H1 (cell line): ENCODE results near the gene ICAM5. TPM values are rescaled to one million over a fixed set of nuclear protein-coding genes. Genes with fewer than 3 reads are reported as not detected.

Experiments used
- CTCF ChIA-PET: fragments of 300-600 bp; sonication (Branson Sonifier 250); formaldehyde crosslinking; loops from one replicate; lab custom pipeline; 2021; ENCODE audit not compliant: partially characterized antibody; lab: Charles Lee
- POLR2A ChIA-PET: fragments of 300-600 bp; sonication (Branson Sonifier 250); formaldehyde crosslinking; loops from one replicate; lab custom pipeline; 2021; ENCODE audit warnings: inconsistent platforms; ENCODE audit not compliant: partially characterized antibody; lab: Charles Lee
- DNase-seq, 2 experiments: peaks; one replicate each; pipeline versions ENCODE4 v3.0.0 to v3.0.0-alpha.2; 2010 to 2022; ENCODE audit warnings: low spot score in 2 of 2, low read depth in 1 of 2, mixed read lengths in 1 of 2
- FAIRE-seq: peaks from 2 replicates; lab custom pipeline; 2011; peaks lifted over from hg19 to GRCh38; lab: Jason Lieb, UNC
- H2AFZ ChIP-seq: 2 replicates; pipeline ENCODE4 v1.8.1; 2012; ENCODE audit warnings: low read length, inconsistent platforms
- H2AK5ac ChIP-seq: 2 replicates; pipeline ENCODE4 v1.6.1; 2013; ENCODE audit warnings: low read depth, low read length
- H2BK120ac ChIP-seq: replicated peaks from 2 replicates; pipeline ENCODE3; 2013; ENCODE audit warnings: low read depth, low read length, inconsistent platforms
- H2BK12ac ChIP-seq: 2 replicates; pipeline ENCODE4 v1.6.1; 2013; ENCODE audit warnings: low read depth, low read length
- H2BK15ac ChIP-seq: 2 replicates; pipeline ENCODE4 v1.6.1; 2013; ENCODE audit warnings: low read length
- H2BK20ac ChIP-seq: 2 replicates; pipeline ENCODE4 v1.6.1; 2013; ENCODE audit warnings: low read length
- H2BK5ac ChIP-seq: 2 replicates; pipeline ENCODE4 v1.6.1; 2013; ENCODE audit warnings: low read depth, low read length
- H3K14ac ChIP-seq: 2 replicates; pipeline ENCODE4 v1.6.1; 2013; ENCODE audit warnings: inconsistent platforms; ENCODE audit not compliant: insufficient read length
- H3K18ac ChIP-seq: 2 replicates; pipeline ENCODE4 v1.6.1; 2013; ENCODE audit warnings: low read length; ENCODE audit errors: extremely low read depth
- H3K23ac ChIP-seq: 2 replicates; pipeline ENCODE4 v1.6.1; 2013; ENCODE audit warnings: inconsistent platforms; ENCODE audit not compliant: insufficient read length
- H3K23me2 ChIP-seq: 2 replicates; pipeline ENCODE4 v1.6.1; 2013; ENCODE audit warnings: low read depth, low read length
- H3K27ac ChIP-seq: 2 replicates; pipeline ENCODE4 v1.6.1; 2011; ENCODE audit warnings: low read depth, low read length, inconsistent platforms
- H3K27me3 ChIP-seq, 4 experiments: replicated peaks in 1 of 4; 1 replicate in 1 of 4; 2 replicates in 3 of 4; pipeline versions ENCODE4 v1.6.1 to v1.8.1; 2011 to 2013; ENCODE audit warnings: low read length in 3 of 4, mild to moderate bottlenecking in 3 of 4, inconsistent platforms in 2 of 4, mixed read lengths in 2 of 4, moderate library complexity in 1 of 4; ENCODE audit not compliant: control insufficient read depth in 3 of 4, insufficient read depth in 3 of 4; ENCODE audit errors: extremely low read depth in 1 of 4
- H3K36me3 ChIP-seq, 4 experiments: 2 replicates each; pipeline versions ENCODE4 v1.6.1 to v1.8.1; 2011 to 2013; ENCODE audit warnings: mild to moderate bottlenecking in 4 of 4, low read length in 3 of 4, moderate library complexity in 2 of 4, control low read depth in 1 of 4, inconsistent platforms in 1 of 4; ENCODE audit not compliant: insufficient read depth in 4 of 4, control insufficient read depth in 2 of 4
- H3K4ac ChIP-seq: replicated peaks from 2 replicates; pipeline ENCODE3; 2013; ENCODE audit warnings: low read length, low read depth, mixed read lengths, inconsistent platforms; ENCODE audit not compliant: insufficient read length
- H3K4me1 ChIP-seq, 4 experiments: replicated peaks in 1 of 4; 1 replicate in 1 of 4; 2 replicates in 3 of 4; pipeline versions ENCODE4 v1.6.1 to v1.8.1; 2011 to 2013; ENCODE audit warnings: low read length in 3 of 4, inconsistent platforms in 2 of 4, mixed read lengths in 1 of 4; ENCODE audit not compliant: insufficient read depth in 4 of 4, control insufficient read depth in 3 of 4
- H3K4me2 ChIP-seq, 2 experiments: 2 replicates each; pipeline versions ENCODE4 v1.6.1 to v1.8.1; 2011 to 2013; ENCODE audit warnings: low read depth in 2 of 2, low read length in 2 of 2, control low read depth in 1 of 2, inconsistent platforms in 1 of 2, mild to moderate bottlenecking in 1 of 2; ENCODE audit not compliant: insufficient read depth in 1 of 2
- H3K4me3 ChIP-seq, 4 experiments: fragments of 200-600, 300-600 bp in 1 of 4; sonication (generic), shearing (Covaris generic), sonication (Bioruptor Twin) in 1 of 4; 2 replicates each; pipeline versions ENCODE4 v1.5.1 to v1.8.1; 2011 to 2016; ENCODE audit warnings: low read length in 4 of 4, low read depth in 3 of 4, control low read depth in 2 of 4, inconsistent platforms in 2 of 4, mild to moderate bottlenecking in 2 of 4, mixed read lengths in 1 of 4, moderate library complexity in 1 of 4; ENCODE audit not compliant: insufficient read depth in 2 of 4; ENCODE audit errors: extremely low read depth in 1 of 4
- H3K56ac ChIP-seq: replicated peaks from 2 replicates; pipeline ENCODE3; 2013; ENCODE audit warnings: low read depth, mild to moderate bottlenecking, mixed read lengths, low read length, inconsistent platforms; ENCODE audit not compliant: insufficient read length
- H3K79me1 ChIP-seq: 2 replicates; pipeline ENCODE4 v1.6.1; 2013; ENCODE audit warnings: low read depth, low read length, control low read depth
- H3K79me2 ChIP-seq, 2 experiments: 2 replicates each; pipeline versions ENCODE4 v1.6.1 to v1.8.1; 2012 to 2013; ENCODE audit warnings: low read length in 2 of 2, mild to moderate bottlenecking in 2 of 2, inconsistent platforms in 1 of 2; ENCODE audit not compliant: insufficient read depth in 2 of 2, control insufficient read depth in 1 of 2
- H3K9ac ChIP-seq, 4 experiments: replicated peaks in 1 of 4; 1 replicate in 1 of 4; 2 replicates in 3 of 4; pipeline versions ENCODE4 v1.6.1 to v1.8.1; 2011 to 2013; ENCODE audit warnings: low read depth in 3 of 4, low read length in 3 of 4, control low read depth in 2 of 4, mild to moderate bottlenecking in 2 of 4, moderate library complexity in 2 of 4, inconsistent platforms in 1 of 4; ENCODE audit errors: extremely low read depth in 1 of 4
- H3K9me3 ChIP-seq, 2 experiments: 2 replicates each; pipeline versions ENCODE4 v1.6.1 to v1.8.1; 2012 to 2013; ENCODE audit warnings: mild to moderate bottlenecking in 2 of 2, moderate library complexity in 2 of 2, control low read depth in 1 of 2, inconsistent platforms in 1 of 2, low read depth in 1 of 2, low read length in 1 of 2, mixed read lengths in 1 of 2; ENCODE audit not compliant: insufficient read depth in 2 of 2
- H4K20me1 ChIP-seq, 2 experiments: replicated peaks in 1 of 2; 2 replicates each; pipeline versions ENCODE3 to v1.8.1; 2011 to 2013; ENCODE audit warnings: inconsistent platforms in 2 of 2, low read length in 2 of 2, mild to moderate bottlenecking in 1 of 2; ENCODE audit not compliant: insufficient read depth in 2 of 2, control insufficient read depth in 1 of 2
- H4K5ac ChIP-seq: 2 replicates; pipeline ENCODE4 v1.6.1; 2013; ENCODE audit warnings: low read length, low read depth, mixed read lengths, inconsistent platforms; ENCODE audit not compliant: insufficient read length
- H4K8ac ChIP-seq: 2 replicates; pipeline ENCODE4 v1.8.0; 2013; ENCODE audit warnings: mild to moderate bottlenecking, moderate library complexity, low read length, inconsistent platforms; ENCODE audit not compliant: insufficient read depth; ENCODE audit errors: extremely low read depth
- H4K91ac ChIP-seq: replicated peaks from 2 replicates; pipeline ENCODE3; 2013; ENCODE audit warnings: low read length, mixed read lengths, inconsistent platforms; ENCODE audit not compliant: insufficient read length
- BACH1 ChIP-seq: IDR thresholded peaks from 2 replicates; pipeline ENCODE4 v1.6.1; 2012; ENCODE audit warnings: low read length, improper control_type of control experiment
- CBX8 ChIP-seq: fragments of 300-800, 300-1000 bp; sonication (generic); IDR thresholded peaks from 2 replicates; pipeline ENCODE4 v1.7.1; 2016; ENCODE audit warnings: low read depth, low read length, borderline replicate concordance
- GTF2F1 ChIP-seq: IDR thresholded peaks from 2 replicates; pipeline ENCODE4 v1.6.1; 2012; ENCODE audit warnings: low read depth, low read length, improper control_type of control experiment, borderline replicate concordance
- KDM1A ChIP-seq: fragments of 200-600, 300-600 bp; sonication (generic); IDR thresholded peaks from 2 replicates; pipeline ENCODE4 v1.7.1; 2016; ENCODE audit warnings: mild to moderate bottlenecking, low read length, borderline replicate concordance
- KDM4A ChIP-seq: IDR thresholded peaks from one replicate; pipeline ENCODE4 v1.7.1; 2012; ENCODE audit warnings: low read depth, mild to moderate bottlenecking, moderate library complexity, low read length, inconsistent platforms; ENCODE audit not compliant: severe bottlenecking
- RAD21 ChIP-seq, 2 experiments: IDR thresholded peaks in 1 of 2; conservative IDR thresholded peaks in 1 of 2; 2 replicates each; pipeline ENCODE4 v1.6.1; 2011; ENCODE audit warnings: low read depth in 2 of 2, low read length in 2 of 2, improper control_type of control experiment in 1 of 2, inconsistent platforms in 1 of 2, mild to moderate bottlenecking in 1 of 2, moderate library complexity in 1 of 2
- SAP30 ChIP-seq: fragments of 300-600 bp; sonication (generic); IDR thresholded peaks from 2 replicates; pipeline ENCODE4 v1.7.1; 2012; ENCODE audit warnings: low read length, moderate library complexity, mild to moderate bottlenecking, inconsistent platforms; ENCODE audit not compliant: insufficient read depth, insufficient replicate concordance
- SRF ChIP-seq: IDR thresholded peaks from 2 replicates; pipeline ENCODE4 v1.6.1; 2011; ENCODE audit warnings: mild to moderate bottlenecking, low read depth, low read length, moderate library complexity
- ZNF274 ChIP-seq: IDR thresholded peaks from 2 replicates; pipeline ENCODE4 v1.7.0; 2012; ENCODE audit warnings: low read length, borderline replicate concordance; ENCODE audit errors: extremely low read depth
- WGBS, 2 experiments: shearing (Covaris generic) in 1 of 2; methylation state at CpG; one replicate each; pipeline versions ENCODE4 v1.1.6 to v1.1.7; 2013 to 2015; ENCODE audit warnings: low lambda C conversion rate in 2 of 2, mixed read lengths in 2 of 2, inconsistent platforms in 1 of 2, low coverage in 1 of 2, missing lambda C conversion rate in 1 of 2; ENCODE audit not compliant: insufficient replicate concordance in 2 of 2, insufficient coverage in 1 of 2, insufficient read length in 1 of 2; ENCODE audit errors: extremely low coverage in 1 of 2, missing lambda C conversion rate in 1 of 2; 5-methylcytosine and 5-hydroxymethylcytosine counted together
- polyA plus RNA-seq, 7 experiments: library from polyadenylated mRNA; depleted of rRNA in 3 of 7; stranded (reverse) in 5 of 7; unstranded in 2 of 7; fragments of >200 nt in 5 of 7; fragments of 200-250 nt in 2 of 7; gene quantifications; 1 replicate in 5 of 7; 2 replicates in 1 of 7; 4 replicates in 1 of 7; pipeline versions ENCODE4 v1.2.1 to v1.2.3, GENCODE V29; 2011 to 2013; ENCODE audit warnings: missing spikeins in 2 of 7, mixed read lengths in 2 of 7
- total RNA-seq: library from RNA; stranded (reverse); fragmentation: NEBNext Ultra II Directional; extraction: Animal tissue kit (Norgen Biotek cat#: 25700); gene quantifications from 2 replicates; pipeline ENCODE4 v1.2.1, GENCODE V29; 2021

The ICAM5 gene
- total and polyA plus RNA-seq, 2 of the 8 experiments (the other 6 are each of a cell fraction or from before 2014, with no cell fraction given), result 3.9 to 4.8 TPM

- H3K4me2 ChIP-seq, result no peak overlapping the region
- H2BK120ac ChIP-seq, result no peak overlapping the region
- peaks cover 0 to 10% of the 10 kb centered on the region in 2 experiments for H4K20me1 ChIP-seq
- H2BK5ac ChIP-seq, result no peak overlapping the region
- H3K79me2 ChIP-seq, result peaks cover 0 to 9% of the 10 kb centered on the region in 2 experiments; a peak in 2 of 4 replicates
- H2AK5ac ChIP-seq, result no peak overlapping the region
- no peak overlapping the region for H3K14ac ChIP-seq
- H3K9ac ChIP-seq, result no peak overlapping the region
- no peak overlapping the region for H3K27ac ChIP-seq
- peaks cover 5% of the 10 kb centered on the region for H3K23me2 ChIP-seq
- no peak overlapping the region for H2BK15ac ChIP-seq
- H3K4me1 ChIP-seq, result peaks cover 0 to 6% (median 1%) of the 10 kb centered on the region in 4 experiments; a peak in 3 of 7 replicates
- no peak overlapping the region for H4K8ac ChIP-seq
- no peak overlapping the region for H2BK12ac ChIP-seq
- H3K36me3 ChIP-seq, result peaks cover 4 to 26% (median 15%) of the 10 kb centered on the region in 4 experiments; a peak in 5 of 8 replicates
- no peaks in the 10 kb centered on the region for H3K27me3 ChIP-seq
- 92% methylated on average over 9 of the region's 9 CpGs; no CpG with 5 or more reads in 1 of the 2 experiments for WGBS, 2 experiments
- no peak overlapping the region for H4K5ac ChIP-seq
- POLR2A ChIA-PET, result interaction anchor here (0.5 to 2.6 kb wide), 6 partner anchors 30 to 1751 kb away, joined by 3 to 10 read pairs (median 4); partner anchors contain the start of genes DNMT1, ICAM5 and RAVER1
- H2BK20ac ChIP-seq, result no peak overlapping the region
- no peak overlapping the region for H3K4me3 ChIP-seq
- CTCF ChIA-PET, result interaction anchor here (0.5 to 5.4 kb wide), 15 partner anchors 7 to 134 kb away, joined by 3 to 68 read pairs (median 4); partner anchors contain the start of genes ICAM1 and ICAM4
- no peak overlapping the region for H3K56ac ChIP-seq
- H3K9me3 ChIP-seq, result no peaks in the 10 kb centered on the region
- H3K79me1 ChIP-seq, result peaks cover 5% of the 10 kb centered on the region; the same call in 1 of the 2 replicates
- no peak overlapping the region for H2AFZ ChIP-seq
- H3K18ac ChIP-seq, result no peak overlapping the region
- H4K91ac ChIP-seq, result no peak overlapping the region
- FAIRE-seq, result no peak
- H3K23ac ChIP-seq, result no peak overlapping the region
- H3K4ac ChIP-seq, result no peak overlapping the region
- no peak for DNase-seq
- TF ChIP-seq KDM4A (no peak), RAD21 (IDR thresholded peaks at IDR 0.05 in 1 of 2, conservative IDR thresholded peaks at IDR 0.05 in 1 of 2; ENCODE audit: low read depth in 2 of 2, low read length in 2 of 2) (no peak), SAP30 (no peak), CBX8 (no peak), SRF (no peak), GTF2F1 (no peak), ZNF274 (no peak), KDM1A (no peak), BACH1 (no peak)
These were observed 32.7 kb upstream of the ICAM5 start for GRCh38 chr19:10256970-10257615.
